ENCODE data around the gene PPP1R14D.

DNA sequence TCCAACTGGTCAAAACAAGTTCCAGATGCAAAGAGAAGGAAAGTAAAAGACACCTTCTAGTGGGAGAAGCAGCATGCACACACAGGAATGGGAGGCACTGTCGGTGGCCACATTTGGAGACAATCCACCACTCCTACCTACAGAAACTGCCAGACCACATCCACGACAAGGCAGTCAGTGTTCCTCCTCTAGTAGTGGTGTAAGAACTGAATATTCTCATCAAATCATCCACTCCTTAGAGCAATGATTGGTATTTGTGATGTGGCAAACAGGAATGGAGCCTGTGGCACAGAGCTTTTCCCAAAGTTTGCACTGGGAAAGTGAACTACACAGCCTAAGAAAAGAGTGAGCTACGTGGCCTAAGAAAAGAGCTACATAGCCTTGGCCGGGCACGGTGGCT, 10.2 kb upstream of the PPP1R14D start:
- TF ChIP-seq, protein P1, sequence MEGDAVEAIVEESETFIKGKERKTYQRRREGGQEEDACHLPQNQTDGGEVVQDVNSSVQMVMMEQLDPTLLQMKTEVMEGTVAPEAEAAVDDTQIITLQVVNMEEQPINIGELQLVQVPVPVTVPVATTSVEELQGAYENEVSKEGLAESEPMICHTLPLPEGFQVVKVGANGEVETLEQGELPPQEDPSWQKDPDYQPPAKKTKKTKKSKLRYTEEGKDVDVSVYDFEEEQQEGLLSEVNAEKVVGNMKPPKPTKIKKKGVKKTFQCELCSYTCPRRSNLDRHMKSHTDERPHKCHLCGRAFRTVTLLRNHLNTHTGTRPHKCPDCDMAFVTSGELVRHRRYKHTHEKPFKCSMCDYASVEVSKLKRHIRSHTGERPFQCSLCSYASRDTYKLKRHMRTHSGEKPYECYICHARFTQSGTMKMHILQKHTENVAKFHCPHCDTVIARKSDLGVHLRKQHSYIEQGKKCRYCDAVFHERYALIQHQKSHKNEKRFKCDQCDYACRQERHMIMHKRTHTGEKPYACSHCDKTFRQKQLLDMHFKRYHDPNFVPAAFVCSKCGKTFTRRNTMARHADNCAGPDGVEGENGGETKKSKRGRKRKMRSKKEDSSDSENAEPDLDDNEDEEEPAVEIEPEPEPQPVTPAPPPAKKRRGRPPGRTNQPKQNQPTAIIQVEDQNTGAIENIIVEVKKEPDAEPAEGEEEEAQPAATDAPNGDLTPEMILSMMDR (IDR thresholded peaks at IDR 0.05; ENCODE audit: low read depth, low read length, poor library complexity, severe bottlenecking), result no peak
- no peak for TF ChIP-seq EZH2phosphoT487 (IDR thresholded peaks at IDR 0.05; ENCODE audit: borderline replicate concordance, low read length)

All from DOHH2 (cell line).